Activated CD4-positive, alpha-beta T cell treated with anti-CD3 and anti-CD28 coated beads, Interleukin-2, amount 10 ng/mL, durations not matched to agents 7 days and 5 days (primary cell): ENCODE measurements around the gene KIAA1143. TPM values are rescaled to one million over a fixed set of nuclear protein-coding genes. Genes with fewer than 3 reads are reported as not detected.
A peak's percentile ranks its signal among the peaks of the same experiment; 100 is the strongest.

Experiments used
- CTCF ChIA-PET: fragments of 350-600 bp; sonication (Branson Sonifier 250); formaldehyde crosslinking; loops from one replicate; lab custom pipeline; 2021; ENCODE audit warnings: antibody characterized with exemption; lab: Charles Lee
- POLR2A ChIA-PET: fragments of 350-600 bp; sonication (Branson Sonifier 250); formaldehyde crosslinking; loops from one replicate; lab custom pipeline; 2021; ENCODE audit warnings: antibody characterized with exemption; lab: Charles Lee
- DNase-seq: peaks from one replicate; pipeline ENCODE4 v3.0.0-alpha.2; 2020
- H3K27ac Mint-ChIP-seq: one replicate; pipeline ENCODE4 v1.8.0; 2021; ENCODE audit warnings: mild to moderate bottlenecking, moderate library complexity, mixed read lengths
- H3K27me3 Mint-ChIP-seq: one replicate; pipeline ENCODE4 v1.8.0; 2021; ENCODE audit warnings: mixed read lengths
- H3K36me3 Mint-ChIP-seq: one replicate; pipeline ENCODE4 v1.8.0; 2021; ENCODE audit warnings: low read depth, mixed read lengths
- H3K4me1 Mint-ChIP-seq: one replicate; pipeline ENCODE4 v1.8.0; 2021; ENCODE audit warnings: mixed read lengths
- H3K4me3 Mint-ChIP-seq: one replicate; pipeline ENCODE4 v1.8.0; 2021; ENCODE audit warnings: mild to moderate bottlenecking, moderate library complexity, mixed read lengths
- H3K9me3 Mint-ChIP-seq: one replicate; pipeline ENCODE4 v1.8.0; 2021; ENCODE audit warnings: mixed read lengths
- total RNA-seq, 2 experiments: library from RNA; stranded (reverse); gene quantifications; one replicate each; pipeline ENCODE4 v1.2.3, GENCODE V29; 2021

The KIAA1143 gene
- total RNA-seq = 10 to 100 TPM; 35.0 to 56.6 TPM

- Mint-ChIP-seq H3K9me3 (peaks cover 42% of the 10 kb centered on the region), H3K36me3 (peaks cover 72% of the 10 kb centered on the region), H3K4me3 (peak within 1 kb of the TSS; percentile 85), H3K27me3 (no peaks in the 10 kb centered on the region), H3K4me1 (peaks cover 29% of the 10 kb centered on the region), H3K27ac (peak within 1 kb of the TSS; percentile 91)
- peak; percentile 96 for DNase-seq
- ChIA-PET CTCF (interaction anchor here (0.7 to 2.4 kb wide), 5 partner anchors 8 to 131 kb away, joined by 3 to 6 read pairs (median 3); partner anchors contain the start of gene ZNF501), POLR2A (interaction anchor here (1.0 kb wide), 1 partner anchor 251 kb away, joined by 3 read pairs; no protein-coding TSS in a partner anchor)
Measured at GRCh38 chr3:44761424-44762169, at the start of gene KIAA1143, which contains the start of gene KIF15. Gene KIAA1143, minus strand, starts transcription at chr3:44761619. Its CDS starts 17 bp downstream, at chr3:44761602. Gene KIF15, plus strand, starts transcription at chr3:44761794. Its CDS starts 72 bp downstream, at chr3:44761866.

- no peak overlapping the region for H3K4me3 Mint-ChIP-seq
Measured at GRCh38 chr3:44805960-44806359, 44.5 kb upstream of the KIAA1143 start.

DNA sequence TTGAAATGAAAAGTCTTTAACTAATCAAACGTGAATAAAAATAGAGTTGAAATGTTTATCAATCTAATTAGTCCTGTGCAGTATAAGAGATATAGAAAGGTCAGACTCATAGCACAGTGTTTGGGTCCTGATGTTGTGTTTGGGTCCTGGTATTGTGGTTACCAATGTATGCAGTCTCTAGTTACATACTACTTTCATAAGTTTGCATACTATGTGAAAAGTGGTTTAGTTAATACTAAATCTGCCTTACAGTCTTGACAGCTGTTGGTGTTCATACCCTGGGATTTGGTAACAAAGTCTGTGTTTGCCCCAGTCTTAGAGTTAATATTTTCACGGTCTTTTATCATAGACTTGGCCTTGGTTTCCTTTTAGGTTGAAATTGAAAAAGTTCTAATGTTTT, 41.9 kb upstream of the KIAA1143 start:
- Mint-ChIP-seq H3K27ac (no peak overlapping the region), H3K4me3 (no peak overlapping the region), H3K9me3 (no peaks in the 10 kb centered on the region), H3K4me1 (no peaks in the 10 kb centered on the region), H3K27me3 (no peaks in the 10 kb centered on the region), H3K36me3 (peaks cover 57% of the 10 kb centered on the region)
- CTCF ChIA-PET = no interaction called here
- POLR2A ChIA-PET = no interaction called here
- DNase-seq = no peak

More at GRCh38 chr3:44805960-44806359, 44.5 kb upstream of the KIAA1143 start:
- ChIA-PET POLR2A (no interaction called here), CTCF (interaction anchor here (1.8 kb wide), 1 partner anchor 9 kb away, joined by 4 read pairs; no protein-coding TSS in a partner anchor)
- H3K9me3 Mint-ChIP-seq = no peaks in the 10 kb centered on the region
- DNase-seq = no peak
- H3K4me1 Mint-ChIP-seq = no peaks in the 10 kb centered on the region
- no peak overlapping the region for H3K27ac Mint-ChIP-seq
- no peaks in the 10 kb centered on the region for H3K27me3 Mint-ChIP-seq
- H3K36me3 Mint-ChIP-seq = peaks cover 53% of the 10 kb centered on the region

DNA sequence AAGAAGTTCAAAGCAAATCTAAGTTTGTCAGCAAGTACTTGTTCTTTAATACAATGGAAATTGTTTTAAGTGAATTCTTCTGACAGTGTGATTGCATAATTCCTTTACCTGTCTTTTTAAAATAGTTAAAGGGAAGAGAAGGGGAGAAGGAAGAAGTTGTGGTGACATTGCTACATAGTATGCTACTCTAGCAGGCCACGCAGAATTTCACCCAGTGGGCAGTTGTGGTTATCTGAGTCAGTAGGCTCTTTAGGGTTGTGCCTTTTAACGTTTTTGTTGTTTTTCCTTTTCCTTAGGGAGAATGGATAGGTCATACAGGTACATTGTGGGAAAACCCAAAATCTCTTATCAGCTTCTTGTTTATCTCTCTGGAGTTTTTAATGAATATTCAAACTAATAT, 40.6 kb upstream of the KIAA1143 start:
- no peak for DNase-seq
- H3K4me1 Mint-ChIP-seq = no peaks in the 10 kb centered on the region
- peaks cover 57% of the 10 kb centered on the region for H3K36me3 Mint-ChIP-seq
- ChIA-PET POLR2A (no interaction called here), CTCF (no interaction called here)
- no peak overlapping the region for H3K27ac Mint-ChIP-seq
- H3K9me3 Mint-ChIP-seq = no peaks in the 10 kb centered on the region
- no peaks in the 10 kb centered on the region for H3K27me3 Mint-ChIP-seq
- H3K4me3 Mint-ChIP-seq = no peak overlapping the region

DNA sequence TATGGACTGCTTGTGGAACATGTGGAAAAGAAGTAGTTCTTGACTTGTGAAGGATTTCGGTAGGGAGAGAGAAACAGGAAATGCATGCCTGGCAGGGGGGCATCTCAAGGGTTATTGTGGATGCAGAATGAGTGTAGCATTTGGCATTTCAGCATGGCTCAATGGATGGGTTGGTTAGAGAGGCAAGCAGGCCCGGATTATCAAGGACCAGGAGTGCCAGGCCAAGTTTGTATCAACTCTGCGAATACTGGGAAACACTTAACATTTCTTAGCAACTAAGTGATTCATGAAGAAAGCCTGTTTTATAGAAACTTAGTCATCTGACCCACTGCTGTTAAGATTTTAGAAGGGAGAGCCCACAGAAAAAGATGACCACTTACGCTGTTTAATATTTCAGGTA, 33.8 kb upstream of the KIAA1143 start:
- Mint-ChIP-seq H3K27me3 (no peaks in the 10 kb centered on the region), H3K9me3 (peaks cover 2% of the 10 kb centered on the region), H3K27ac (no peak overlapping the region), H3K4me1 (no peaks in the 10 kb centered on the region), H3K4me3 (no peak overlapping the region), H3K36me3 (peaks cover 58% of the 10 kb centered on the region)
- ChIA-PET POLR2A (no interaction called here), CTCF (no interaction called here)
- no peak for DNase-seq

DNA sequence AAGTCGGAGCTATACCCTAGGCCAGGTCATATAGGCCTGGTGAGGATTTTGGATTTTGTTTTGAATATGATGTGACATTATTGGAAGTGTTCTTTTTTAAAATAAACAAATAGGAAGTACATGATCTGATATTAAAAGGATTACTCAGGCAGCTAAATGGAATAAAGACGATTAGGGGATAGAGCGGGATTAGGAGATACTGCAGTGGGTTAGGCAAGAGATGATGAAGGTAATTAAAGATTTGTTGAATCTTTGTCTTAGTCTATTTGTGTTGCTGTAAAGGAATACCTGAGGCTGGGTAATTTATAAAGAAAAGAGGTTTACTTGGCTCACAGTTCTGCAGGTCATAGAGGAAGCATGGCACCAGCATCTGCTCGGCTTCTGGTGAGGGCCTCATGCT, 21.5 kb upstream of the KIAA1143 start:
- Mint-ChIP-seq H3K36me3 (peaks cover 70% of the 10 kb centered on the region), H3K9me3 (no peaks in the 10 kb centered on the region), H3K4me3 (no peak overlapping the region), H3K27ac (no peak overlapping the region), H3K4me1 (no peaks in the 10 kb centered on the region), H3K27me3 (no peaks in the 10 kb centered on the region)
- no peak for DNase-seq
- ChIA-PET CTCF (no interaction called here), POLR2A (no interaction called here)

DNA sequence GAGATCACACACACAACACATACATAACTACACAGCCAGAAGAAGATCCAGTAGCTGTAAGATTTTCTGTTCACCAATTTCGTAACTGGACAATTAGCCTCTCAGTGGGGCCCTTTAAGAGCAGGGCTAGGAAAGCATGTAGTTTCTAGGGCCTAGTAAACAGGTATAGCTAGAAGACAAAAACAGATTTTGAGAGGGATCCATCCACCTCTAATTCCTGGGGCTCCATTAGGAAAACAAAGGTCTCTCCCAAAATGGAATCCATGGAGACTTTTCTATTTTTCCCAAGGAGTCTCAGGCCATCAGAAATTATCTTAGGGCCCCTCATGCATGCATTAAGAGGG, 10.7 kb upstream of the KIAA1143 start:
- H3K36me3 Mint-ChIP-seq = peaks cover 90% of the 10 kb centered on the region
- ChIA-PET POLR2A (no interaction called here), CTCF (interaction anchor here (1.0 kb wide), 1 partner anchor 13 kb away, joined by 3 read pairs; no protein-coding TSS in a partner anchor)
- no peak overlapping the region for H3K27ac Mint-ChIP-seq
- peaks cover 2% of the 10 kb centered on the region for H3K4me1 Mint-ChIP-seq
- no peak for DNase-seq
- H3K4me3 Mint-ChIP-seq = no peak overlapping the region
- no peaks in the 10 kb centered on the region for H3K27me3 Mint-ChIP-seq
- peaks cover 49% of the 10 kb centered on the region for H3K9me3 Mint-ChIP-seq

DNA sequence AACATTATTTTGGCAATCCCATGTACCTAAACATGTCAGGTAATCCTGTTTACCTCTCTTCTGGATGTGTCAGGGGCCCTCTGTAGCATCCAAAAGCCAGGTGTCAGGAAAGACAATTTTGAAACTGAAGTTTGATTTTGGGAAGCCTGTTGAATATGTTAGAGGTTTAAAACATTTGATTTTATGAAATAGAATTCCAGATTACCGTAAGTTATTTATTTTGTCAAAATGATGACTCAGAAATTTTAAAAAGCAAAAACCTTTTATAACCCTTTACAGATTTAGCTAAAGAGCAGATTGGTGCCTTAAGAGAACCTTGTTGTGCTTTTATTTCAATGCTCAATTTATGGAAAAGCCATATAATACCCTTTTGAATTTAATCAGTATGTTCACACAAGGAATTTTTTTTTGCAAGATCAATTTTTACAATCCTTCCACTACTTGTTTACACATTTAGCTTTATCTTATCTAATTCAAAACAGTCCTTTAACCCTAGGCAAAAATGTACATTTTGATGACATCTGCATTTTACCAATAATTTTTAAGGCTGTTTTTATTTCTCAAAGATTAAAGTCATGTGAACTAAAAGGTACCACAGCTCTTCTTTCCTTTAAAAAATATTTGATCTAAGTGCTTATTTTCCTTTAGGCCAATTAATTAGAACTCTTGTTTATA, 10.1 kb upstream of the KIAA1143 start:
- peaks cover 2% of the 10 kb centered on the region for H3K4me1 Mint-ChIP-seq
- no peak overlapping the region for H3K27ac Mint-ChIP-seq
- H3K4me3 Mint-ChIP-seq = no peak overlapping the region
- H3K27me3 Mint-ChIP-seq = no peaks in the 10 kb centered on the region
- H3K36me3 Mint-ChIP-seq = peaks cover 91% of the 10 kb centered on the region
- peaks cover 51% of the 10 kb centered on the region for H3K9me3 Mint-ChIP-seq
- POLR2A ChIA-PET = no interaction called here
- no peak for DNase-seq
- CTCF ChIA-PET = interaction anchor here (1.0 kb wide), 1 partner anchor 12 kb away, joined by 3 read pairs; no protein-coding TSS in a partner anchor

GRCh38 chr3:44764248-44764647, 2.8 kb upstream of the KIAA1143 start:
- no peak for DNase-seq
- H3K27ac Mint-ChIP-seq = peak overlapping the region; percentile 13
- ChIA-PET POLR2A (no interaction called here), CTCF (no interaction called here)
- H3K27me3 Mint-ChIP-seq = no peaks in the 10 kb centered on the region
- no peak overlapping the region for H3K4me3 Mint-ChIP-seq
- peaks cover 73% of the 10 kb centered on the region for H3K36me3 Mint-ChIP-seq
- H3K4me1 Mint-ChIP-seq = peaks cover 31% of the 10 kb centered on the region
- peaks cover 32% of the 10 kb centered on the region for H3K9me3 Mint-ChIP-seq

DNA sequence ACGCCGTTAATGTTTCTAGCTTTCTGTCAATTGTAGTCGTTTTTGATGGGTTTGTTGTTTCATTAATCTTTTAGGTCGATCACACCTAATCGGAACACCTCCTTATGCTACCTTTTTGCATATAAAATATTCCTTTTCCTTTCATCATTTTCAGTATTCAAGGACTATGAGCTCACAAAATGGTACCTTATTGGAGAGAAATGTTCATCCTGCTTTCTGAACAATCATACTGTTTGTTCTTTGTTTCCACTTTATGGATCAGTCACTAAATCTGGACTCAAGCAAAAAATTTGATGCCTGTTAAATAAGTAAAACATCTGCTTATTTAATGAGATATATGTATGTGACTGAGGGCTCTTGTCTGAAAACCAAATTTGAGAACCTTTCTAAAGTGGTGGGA, 1.3 kb upstream of the KIAA1143 start:
- H3K9me3 Mint-ChIP-seq = peaks cover 38% of the 10 kb centered on the region
- POLR2A ChIA-PET = no interaction called here
- H3K4me3 Mint-ChIP-seq = peak overlapping the region; percentile 85
- no peaks in the 10 kb centered on the region for H3K27me3 Mint-ChIP-seq
- peaks cover 31% of the 10 kb centered on the region for H3K4me1 Mint-ChIP-seq
- CTCF ChIA-PET = interaction anchor here (0.7 to 2.4 kb wide), 2 partner anchors 45 to 132 kb away, joined by 5 to 6 read pairs; no protein-coding TSS in a partner anchor
- no peak for DNase-seq
- H3K27ac Mint-ChIP-seq = peak overlapping the region; percentile 91
- peaks cover 72% of the 10 kb centered on the region for H3K36me3 Mint-ChIP-seq

DNA sequence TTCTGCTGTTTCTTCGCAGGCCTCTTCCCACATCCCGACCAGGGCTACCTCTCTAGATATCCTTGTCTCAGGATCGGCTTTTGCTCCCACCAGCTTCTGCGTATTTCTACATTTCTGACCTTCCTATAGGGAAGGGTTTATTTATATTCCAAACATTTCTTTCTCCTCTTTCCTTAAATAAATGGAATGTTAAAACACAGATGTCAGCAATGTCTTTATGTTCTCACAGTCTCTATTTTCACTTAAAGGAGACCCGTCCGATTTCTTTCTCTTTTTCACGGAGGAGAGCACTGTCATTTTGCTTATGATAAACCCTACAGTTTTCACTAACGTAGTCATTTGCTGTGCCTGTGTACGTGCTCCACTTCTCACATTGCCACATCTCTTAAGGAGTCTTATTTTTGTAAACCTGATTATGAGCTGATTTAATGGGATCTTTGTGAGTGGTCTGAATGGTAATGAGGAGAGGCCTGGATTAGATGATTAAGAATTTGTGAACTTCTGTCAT, 805 bp upstream of the KIAA1143 start:
- peaks cover 41% of the 10 kb centered on the region for H3K9me3 Mint-ChIP-seq
- H3K4me1 Mint-ChIP-seq = peaks cover 31% of the 10 kb centered on the region
- peak overlapping the region; percentile 91 for H3K27ac Mint-ChIP-seq
- peaks cover 72% of the 10 kb centered on the region for H3K36me3 Mint-ChIP-seq
- peak overlapping the region; percentile 85 for H3K4me3 Mint-ChIP-seq
- no peak for DNase-seq
- no peaks in the 10 kb centered on the region for H3K27me3 Mint-ChIP-seq
- POLR2A ChIA-PET = interaction anchor here (1.0 kb wide), 1 partner anchor 251 kb away, joined by 3 read pairs; no protein-coding TSS in a partner anchor
- CTCF ChIA-PET = interaction anchor here (0.7 to 2.4 kb wide), 3 partner anchors 7 to 131 kb away, joined by 3 to 6 read pairs (median 5); no protein-coding TSS in a partner anchor

DNA sequence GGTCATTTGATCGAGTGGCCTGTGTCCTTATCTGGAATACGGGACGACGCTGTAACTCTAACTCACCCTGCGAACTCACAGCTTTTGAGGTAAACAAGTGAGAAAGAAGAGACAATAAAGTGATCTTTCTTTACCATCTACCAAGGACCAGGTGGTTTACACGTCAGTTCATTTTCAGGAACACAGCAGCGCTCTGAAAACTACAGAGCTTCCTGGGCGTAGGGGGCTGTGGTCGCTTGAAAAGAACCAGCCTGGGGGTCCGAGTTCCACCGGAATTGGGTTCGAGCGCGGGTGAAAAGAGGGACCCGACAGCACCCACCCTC, 357 bp downstream of the KIAA1143 start:
- DNase-seq = no peak
- POLR2A ChIA-PET = no interaction called here
- peak overlapping the region; percentile 85 for H3K4me3 Mint-ChIP-seq
- peaks cover 29% of the 10 kb centered on the region for H3K4me1 Mint-ChIP-seq
- H3K36me3 Mint-ChIP-seq = peaks cover 72% of the 10 kb centered on the region
- H3K9me3 Mint-ChIP-seq = peaks cover 42% of the 10 kb centered on the region
- H3K27ac Mint-ChIP-seq = peak overlapping the region; percentile 91
- CTCF ChIA-PET = interaction anchor here (0.7 to 2.4 kb wide), 4 partner anchors 9 to 130 kb away, joined by 3 to 6 read pairs (median 4); partner anchors contain the start of gene ZNF501
- no peaks in the 10 kb centered on the region for H3K27me3 Mint-ChIP-seq
